Esophagus mucosa (tissue), 1 donor: Measurements from ENCODE around the gene B4GALNT3. TPM values are rescaled to one million over a fixed set of nuclear protein-coding genes. Genes with fewer than 3 reads are reported as not detected.

ENCODE experiments used
- ATAC-seq: fragments of 200-7000 bp; cut with Tn5 transposase; one replicate; pipeline ENCODE4 v1.9.1; 2020
- total RNA-seq: library from RNA; stranded (reverse); gene quantifications from one replicate; pipeline ENCODE4 v1.2.4, GENCODE V29; 2023
- donor health status: DM: yes; HTN: yes; CAD: no.

B4GALNT3 gene
- total RNA-seq, 1 donor from 2014 or later, result 25.9 TPM

DNA sequence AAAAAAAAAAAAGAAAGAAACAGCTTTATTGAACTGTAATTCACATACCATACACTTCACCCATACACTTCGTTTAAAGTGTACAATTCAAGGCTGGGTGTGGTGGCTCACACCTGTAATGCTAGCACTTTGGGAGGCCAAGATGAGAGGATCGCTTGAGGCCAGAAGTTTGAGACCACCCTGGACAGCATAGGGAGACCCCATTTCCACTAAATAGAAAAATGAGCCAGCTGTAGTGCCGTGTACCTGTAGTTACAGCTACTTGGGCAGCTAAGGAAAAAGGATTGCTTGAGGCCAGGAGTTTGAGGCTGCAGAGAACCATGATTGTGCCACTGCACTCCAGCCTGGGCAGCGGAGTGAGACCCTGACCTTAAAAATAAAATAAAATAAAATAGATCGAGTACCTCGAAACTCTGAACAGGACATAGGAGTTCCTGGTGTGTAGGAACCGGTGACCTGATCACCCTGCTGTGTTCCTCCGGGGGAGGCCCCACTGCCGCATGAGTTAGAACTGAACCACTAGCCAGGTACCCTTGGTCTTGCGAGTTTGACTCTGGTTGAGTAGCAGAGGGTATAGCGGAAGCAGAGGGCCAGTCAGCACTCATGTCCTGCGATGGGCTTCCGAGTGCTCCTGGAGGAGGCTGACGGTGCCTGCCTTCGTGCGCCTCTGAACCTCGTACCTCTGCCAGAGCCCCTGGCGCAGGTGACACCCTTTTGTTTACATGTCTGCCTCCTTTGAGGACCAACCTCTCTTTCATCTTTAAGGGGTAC is 80.0 kb downstream of the B4GALNT3 start:
- no peak for ATAC-seq

- ATAC-seq, result peak; percentile 14
Observed at GRCh38 chr12:541676-542324, 82.1 kb downstream of the B4GALNT3 start.

- ATAC-seq, result no peak
Observed at GRCh38 chr12:542395-543113, 82.8 kb downstream of the B4GALNT3 start.

DNA sequence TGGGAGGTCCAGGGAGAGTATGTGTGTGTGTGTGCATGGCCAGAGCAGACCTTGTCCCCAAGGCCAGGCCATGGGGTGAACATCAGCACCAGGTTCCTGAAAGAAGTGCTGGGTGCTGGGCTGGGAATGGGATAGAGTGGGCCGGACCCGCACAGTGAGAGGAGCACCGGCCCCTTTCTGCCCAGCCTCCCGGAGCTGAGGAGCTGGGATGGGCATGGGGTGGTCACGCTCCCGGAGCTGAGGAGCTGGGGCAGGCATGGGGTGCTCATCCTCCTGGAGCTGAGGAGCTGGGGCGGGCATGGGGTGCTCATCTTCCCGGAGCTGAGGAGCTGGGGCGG is 83.3 kb downstream of the B4GALNT3 start:
- ATAC-seq, result no peak

GRCh38 chr12:544142-544541 is 84.4 kb downstream of the B4GALNT3 start:
- no peak for ATAC-seq

DNA sequence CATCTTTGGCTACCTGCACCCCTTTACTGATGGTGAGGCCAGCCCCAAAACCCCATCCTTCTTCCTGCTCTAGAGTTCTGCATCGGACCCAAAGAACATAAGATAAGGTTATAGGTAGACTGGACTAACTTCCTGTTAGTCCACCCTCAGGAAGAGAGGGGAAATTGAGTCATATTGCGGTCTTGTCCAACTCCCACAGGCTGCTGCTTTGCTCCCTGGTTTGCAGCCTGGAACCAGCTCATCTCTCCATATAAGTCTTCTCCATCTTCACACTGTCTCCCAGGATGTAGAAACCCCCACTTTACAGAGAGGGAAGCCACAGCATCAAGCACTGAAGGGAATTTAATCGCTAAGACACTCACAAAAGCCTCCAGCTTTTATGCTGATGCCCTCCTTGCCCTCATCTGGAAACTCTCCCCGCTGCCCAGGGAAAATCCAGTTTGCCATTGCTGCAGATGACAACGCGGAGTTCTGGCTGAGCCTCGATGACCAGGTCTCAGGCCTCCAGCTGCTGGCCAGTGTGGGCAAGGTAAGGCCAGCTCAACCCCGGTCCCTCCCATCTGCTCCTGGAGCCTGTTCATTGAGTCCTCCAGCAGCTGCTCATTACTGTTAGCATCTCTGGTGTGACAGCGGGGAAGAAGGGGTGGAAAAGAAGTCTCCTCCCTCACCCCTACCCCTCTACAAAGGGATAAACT is 85.3 kb downstream of the B4GALNT3 start:
- no peak for ATAC-seq

DNA sequence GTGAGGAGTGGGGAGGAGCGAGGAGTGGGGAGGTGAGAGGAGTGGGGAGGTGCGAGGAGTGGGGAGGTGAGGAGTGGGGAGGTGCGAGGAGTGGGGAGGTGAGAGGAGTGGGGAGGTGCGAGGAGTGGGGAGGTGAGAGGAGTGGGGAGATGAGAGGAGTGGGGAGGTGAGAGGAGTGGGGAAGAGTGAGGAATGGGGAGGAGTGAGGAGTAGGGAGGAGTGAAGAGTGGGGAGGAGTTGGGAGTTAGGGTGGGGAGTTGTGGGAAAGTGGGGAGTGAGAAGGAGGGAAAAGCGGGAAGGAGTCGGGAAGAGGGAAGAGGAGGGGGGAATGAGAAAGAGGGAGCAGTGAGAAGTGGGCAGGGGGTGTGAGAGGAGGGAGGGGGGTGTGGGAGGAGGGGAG is 86.1 kb downstream of the B4GALNT3 start:
- ATAC-seq, result no peak

- ATAC-seq, result no peak
Observed at GRCh38 chr12:546265-546919, 86.7 kb downstream of the B4GALNT3 start.

- ATAC-seq, result peak; percentile 72
Observed at GRCh38 chr12:546920-547845, 87.4 kb downstream of the B4GALNT3 start.

DNA sequence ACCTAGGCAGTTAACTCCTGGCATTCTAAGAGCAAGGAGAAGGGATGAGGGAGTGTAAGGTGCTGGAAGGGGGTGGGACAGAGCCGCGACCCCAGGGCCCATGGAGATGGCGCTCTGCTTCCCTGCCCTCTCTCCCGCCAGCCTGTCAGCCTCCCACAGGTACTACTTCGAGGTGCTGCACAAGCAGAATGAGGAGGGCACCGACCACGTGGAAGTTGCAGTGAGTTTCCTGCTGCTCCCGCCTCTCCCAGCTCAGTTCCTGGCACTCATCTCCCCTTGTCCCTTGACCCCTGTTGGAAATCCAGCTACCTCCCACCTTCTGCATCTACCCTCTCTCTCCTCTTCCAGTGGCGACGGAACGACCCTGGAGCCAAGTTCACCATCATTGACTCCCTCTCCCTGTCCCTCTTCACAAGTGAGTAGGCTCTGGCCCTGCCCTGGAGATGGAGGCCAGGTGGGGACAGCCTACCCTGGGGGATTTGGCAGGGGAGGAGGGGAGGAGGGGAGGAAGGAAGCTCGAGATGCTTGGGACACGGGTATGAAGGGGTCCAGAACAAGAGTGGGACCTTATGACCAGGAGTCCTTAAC is 88.2 kb downstream of the B4GALNT3 start:
- ATAC-seq, result no peak

- no peak for ATAC-seq
Observed at GRCh38 chr12:549476-550082, 89.8 kb downstream of the B4GALNT3 start.

GRCh38 chr12:550473-551260 is 90.9 kb downstream of the B4GALNT3 start:
- no peak for ATAC-seq

DNA sequence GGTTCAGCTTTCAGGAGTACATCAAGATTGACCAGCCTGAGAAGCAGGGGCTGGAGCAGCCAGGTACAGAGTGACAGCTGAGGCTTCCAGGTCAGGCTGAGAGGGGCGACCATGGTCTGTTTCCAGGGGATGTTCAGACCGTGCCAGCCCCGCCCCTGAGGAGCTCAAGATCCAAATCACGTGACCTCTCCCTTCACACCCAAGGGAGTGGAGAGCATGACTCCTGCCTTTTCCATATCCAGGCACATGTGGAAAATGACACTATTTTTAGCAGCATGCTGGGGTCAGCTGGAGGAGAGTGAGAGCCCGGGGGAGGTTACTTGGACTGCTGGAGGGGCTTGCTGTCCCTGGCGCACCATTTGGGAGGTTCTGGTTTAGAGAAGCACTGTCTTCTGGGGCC is 92.7 kb downstream of the B4GALNT3 start:
- no peak for ATAC-seq

GRCh38 chr12:553216-554000 is 93.7 kb downstream of the B4GALNT3 start:
- peak; percentile 17 for ATAC-seq

- no peak for ATAC-seq
Observed at GRCh38 chr12:554001-554285, 94.2 kb downstream of the B4GALNT3 start.

GRCh38 chr12:556498-556897 is 96.8 kb downstream of the B4GALNT3 start:
- no peak for ATAC-seq

- ATAC-seq, result peak; percentile 70
Observed at GRCh38 chr12:558580-558979, 98.8 kb downstream of the B4GALNT3 start.

DNA sequence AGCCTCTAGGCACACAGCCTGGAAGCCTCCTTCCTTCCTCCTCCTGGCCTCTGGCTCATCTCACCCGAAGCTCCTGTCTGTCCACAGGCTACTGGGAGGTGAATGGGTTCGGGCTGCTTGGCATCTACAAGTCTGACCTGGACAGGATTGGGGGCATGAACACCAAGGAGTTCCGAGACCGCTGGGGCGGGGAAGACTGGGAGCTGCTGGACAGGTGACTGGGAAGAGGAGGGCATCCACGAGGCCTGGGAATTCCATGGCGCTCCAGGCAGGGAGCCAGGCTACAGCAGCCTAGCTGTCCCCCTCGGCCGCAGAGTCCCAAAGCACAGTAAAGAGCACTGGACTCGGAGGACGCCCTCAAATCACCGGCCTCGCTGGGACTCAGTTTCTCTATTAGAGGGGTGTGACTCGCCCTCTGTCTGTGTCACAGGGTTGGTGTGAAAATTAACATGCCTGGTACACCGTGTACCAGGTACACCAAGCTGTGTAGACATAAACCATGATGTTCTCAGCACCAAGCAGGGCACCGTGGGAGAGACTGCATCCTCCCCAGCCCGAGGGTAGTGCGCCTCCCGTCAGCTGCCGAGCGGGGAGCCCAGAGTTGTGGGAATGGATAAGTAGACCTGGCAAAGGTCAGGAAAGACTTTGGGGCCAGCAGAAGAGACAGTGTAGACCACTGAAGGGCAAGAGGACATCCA is 99.6 kb downstream of the B4GALNT3 start:
- ATAC-seq, result no peak
